Parathyroid adenoma (tissue), 2 donors: ENCODE results near the gene MEI1.

ENCODE experiments used
- H2AFZ ChIP-seq: fragments of 300-600 bp; sonication (generic); one replicate; pipeline ENCODE4 v1.7.0; 2017; ENCODE audit warnings: antibody characterized with exemption, mild to moderate bottlenecking
- H3K27ac ChIP-seq: fragments of 300-600 bp; sonication (generic); one replicate; pipeline ENCODE4 v1.7.0; 2017
- H3K27me3 ChIP-seq: fragments of 300-600 bp; sonication (generic); one replicate; pipeline ENCODE4 v1.7.0; 2017; ENCODE audit warnings: low read length; ENCODE audit not compliant: control insufficient read depth, insufficient read depth
- H3K36me3 ChIP-seq: fragments of 300-600 bp; sonication (generic); one replicate; pipeline ENCODE4 v1.7.0; 2017; ENCODE audit warnings: low read length; ENCODE audit not compliant: control insufficient read depth, insufficient read depth
- H3K4me1 ChIP-seq: fragments of 300-600 bp; sonication (generic); one replicate; pipeline ENCODE4 v1.7.0; 2017; ENCODE audit warnings: control low read depth
- H3K4me2 ChIP-seq: fragments of 300-600 bp; sonication (generic); one replicate; pipeline ENCODE4 v1.7.0; 2017; ENCODE audit warnings: low read length
- H3K4me3 ChIP-seq: fragments of 300-600 bp; sonication (generic); one replicate; pipeline ENCODE4 v1.7.0; 2017; ENCODE audit warnings: low read depth, low read length
- H3K79me2 ChIP-seq: fragments of 300-600 bp; sonication (generic); one replicate; pipeline ENCODE4 v1.7.0; 2017; ENCODE audit warnings: control low read depth
- H3K9ac ChIP-seq: fragments of 300-600 bp; sonication (generic); one replicate; pipeline ENCODE4 v1.7.0; 2017; ENCODE audit warnings: mild to moderate bottlenecking
- H3K9me3 ChIP-seq: fragments of 300-600 bp; sonication (generic); one replicate; pipeline ENCODE4 v1.7.0; 2017; ENCODE audit warnings: low read length; ENCODE audit not compliant: control insufficient read depth
- CTCF ChIP-seq: fragments of 300-600 bp; sonication (generic); IDR thresholded peaks from one replicate; pipeline ENCODE4 v1.7.0; 2017; ENCODE audit warnings: antibody characterized with exemption, mild to moderate bottlenecking
- donor health status: primary hyperparathyroidism.

The MEI1 gene

GRCh38 chr22:41777749-41778425 lies 78.6 kb downstream of the MEI1 start:
- H3K4me2 ChIP-seq, result no peak overlapping the region

GRCh38 chr22:41779929-41780505 lies 80.7 kb downstream of the MEI1 start:
- Histone ChIP-seq H3K4me2 (no peak overlapping the region), H3K36me3 (no peaks in the 10 kb centered on the region), H3K9me3 (no peaks in the 10 kb centered on the region), H3K9ac (no peak overlapping the region), H3K79me2 (no peaks in the 10 kb centered on the region), H3K4me1 (no peaks in the 10 kb centered on the region), H2AFZ (no peak overlapping the region), H3K27ac (no peak overlapping the region), H3K27me3 (no peaks in the 10 kb centered on the region), H3K4me3 (no peak overlapping the region)
- no peak for TF ChIP-seq CTCF

More at GRCh38 chr22:41777749-41778425, 78.6 kb downstream of the MEI1 start:
- no peaks in the 10 kb centered on the region for H3K36me3 ChIP-seq
- no peak overlapping the region for H3K9ac ChIP-seq
- H3K79me2 ChIP-seq, result no peaks in the 10 kb centered on the region
- no peak for TF ChIP-seq CTCF
- no peaks in the 10 kb centered on the region for H3K4me1 ChIP-seq
- H3K4me3 ChIP-seq, result no peak overlapping the region
- H3K27me3 ChIP-seq, result no peaks in the 10 kb centered on the region
- H3K9me3 ChIP-seq, result no peaks in the 10 kb centered on the region
- no peak overlapping the region for H3K27ac ChIP-seq
- H2AFZ ChIP-seq, result no peak overlapping the region

- H3K9me3 ChIP-seq, result no peaks in the 10 kb centered on the region
- H3K27ac ChIP-seq, result no peak overlapping the region
- H3K9ac ChIP-seq, result no peak overlapping the region
- H3K4me2 ChIP-seq, result no peak overlapping the region
- no peaks in the 10 kb centered on the region for H3K4me1 ChIP-seq
- no peak for TF ChIP-seq CTCF
- no peaks in the 10 kb centered on the region for H3K27me3 ChIP-seq
- H3K36me3 ChIP-seq, result no peaks in the 10 kb centered on the region
- no peak overlapping the region for H3K4me3 ChIP-seq
- no peak overlapping the region for H2AFZ ChIP-seq
- no peaks in the 10 kb centered on the region for H3K79me2 ChIP-seq
Measured at GRCh38 chr22:41780746-41781505, 81.6 kb downstream of the MEI1 start.

- no peak overlapping the region for H3K4me3 ChIP-seq
- H3K9ac ChIP-seq, result no peak overlapping the region
- no peak overlapping the region for H3K27ac ChIP-seq
- no peaks in the 10 kb centered on the region for H3K4me1 ChIP-seq
- H2AFZ ChIP-seq, result no peak overlapping the region
- H3K36me3 ChIP-seq, result no peaks in the 10 kb centered on the region
- TF ChIP-seq CTCF, result no peak
- no peak overlapping the region for H3K4me2 ChIP-seq
- no peaks in the 10 kb centered on the region for H3K79me2 ChIP-seq
- H3K9me3 ChIP-seq, result no peaks in the 10 kb centered on the region
- no peaks in the 10 kb centered on the region for H3K27me3 ChIP-seq
Measured at GRCh38 chr22:41781507-41781906, 82.2 kb downstream of the MEI1 start.
